ENCODE measurements around the gene HLA-DOA. TPM values are rescaled to one million over a fixed set of nuclear protein-coding genes. Genes with fewer than 3 reads are reported as not detected.

The HLA-DOA gene
- total and polyA plus RNA-seq, 2 of the 8 experiments (the other 6 are each of a cell fraction or from before 2014, with no cell fraction given) = 23.7 to 89.0 TPM

GRCh38 chr6:33049323-33050013 lies 40.1 kb upstream of the HLA-DOA start:
- TF ChIP-seq CTCF (IDR thresholded peaks at IDR 0.05; ENCODE audit: control extremely low read depth in 1 of 3, insufficient read depth in 1 of 3, low read depth in 1 of 3, low read length in 3 of 3) (peak; percentile 46 to 72 (median 56)), SIN3A (conservative IDR thresholded peaks at IDR 0.05 in 1 of 2, IDR thresholded peaks at IDR 0.05 in 1 of 2; ENCODE audit: low read depth in 1 of 2, low read length in 2 of 2) (no peak), SIRT6 (IDR thresholded peaks at IDR 0.05; ENCODE audit: low read length) (no peak), SAP30 (IDR thresholded peaks at IDR 0.05; ENCODE audit: insufficient read depth, insufficient replicate concordance, low read length) (no peak), RAD21 (IDR thresholded peaks at IDR 0.05 in 1 of 2, conservative IDR thresholded peaks at IDR 0.05 in 1 of 2; ENCODE audit: low read depth in 2 of 2, low read length in 2 of 2) (peak; percentile 20 to 23; a peak in 2 of 4 replicates)
- CTCF ChIA-PET (ENCODE audit: partially characterized antibody) = interaction anchor here (0.6 to 6.4 kb wide), 28 partner anchors 11 to 537 kb away, joined by 3 to 38 read pairs (median 5); partner anchors contain the start of gene HLA-DPA1
- Histone ChIP-seq H2BK5ac (ENCODE audit: low read depth, low read length) (no peak overlapping the region), H2BK15ac (ENCODE audit: low read length) (no peak overlapping the region), H2BK120ac (replicated peaks; ENCODE audit: low read depth, low read length) (no peak overlapping the region), H2AFZ (ENCODE audit: low read length) (0 out of 2 replicates have a peak overlapping the region, but pooled peaks have one; percentile 57), H4K20me1 (replicated peaks in 1 of 2; ENCODE audit: control insufficient read depth in 1 of 2, insufficient read depth in 2 of 2, low read length in 2 of 2) (no peaks in the 10 kb centered on the region), H4K8ac (ENCODE audit: extremely low read depth, insufficient read depth, low read length) (no peak overlapping the region), H3K18ac (ENCODE audit: extremely low read depth, low read length) (no peak overlapping the region), H3K4me3 (ENCODE audit: extremely low read depth in 1 of 4, insufficient read depth in 2 of 4, low read depth in 3 of 4, low read length in 4 of 4) (no peak overlapping the region), H3K4ac (replicated peaks; ENCODE audit: insufficient read length, low read depth, low read length) (no peak overlapping the region), H3K4me1 (replicated peaks in 1 of 4; ENCODE audit: control insufficient read depth in 3 of 4, insufficient read depth in 4 of 4, low read length in 3 of 4) (peaks cover 6 to 10% (median 7%) of the 10 kb centered on the region in 4 experiments; a peak in 4 of 7 replicates), H2BK20ac (ENCODE audit: low read length) (no peak overlapping the region), H3K14ac (ENCODE audit: insufficient read length) (no peak overlapping the region), H3K9me3 (ENCODE audit: insufficient read depth in 2 of 2, low read depth in 1 of 2, low read length in 1 of 2) (peaks cover 0 to 8% of the 10 kb centered on the region in 2 experiments; a peak in 2 of 4 replicates), H3K56ac (replicated peaks; ENCODE audit: insufficient read length, low read depth, low read length) (no peak overlapping the region), H3K23ac (ENCODE audit: insufficient read length) (no peak overlapping the region), H3K79me1 (ENCODE audit: low read depth, low read length) (no peaks in the 10 kb centered on the region), H3K4me2 (ENCODE audit: insufficient read depth in 1 of 2, low read depth in 2 of 2, low read length in 2 of 2) (no peak overlapping the region; a peak in 1 of 4 replicates), H3K79me2 (ENCODE audit: control insufficient read depth in 1 of 2, insufficient read depth in 2 of 2, low read length in 2 of 2) (no peaks in the 10 kb centered on the region), H3K9ac (replicated peaks in 1 of 4; ENCODE audit: extremely low read depth in 1 of 4, low read depth in 3 of 4, low read length in 3 of 4) (no peak overlapping the region), H4K91ac (replicated peaks; ENCODE audit: insufficient read length, low read length) (no peak overlapping the region), H4K5ac (ENCODE audit: insufficient read length, low read depth, low read length) (no peak overlapping the region), H2AK5ac (ENCODE audit: low read depth, low read length) (no peak overlapping the region), H2BK12ac (ENCODE audit: low read depth, low read length) (no peak overlapping the region), H3K36me3 (ENCODE audit: control insufficient read depth in 2 of 4, insufficient read depth in 4 of 4, low read length in 3 of 4) (no peaks in the 10 kb centered on the region), H3K27ac (ENCODE audit: low read depth, low read length) (no peak overlapping the region), H3K27me3 (replicated peaks in 1 of 4; ENCODE audit: control insufficient read depth in 3 of 4, extremely low read depth in 1 of 4, insufficient read depth in 3 of 4, low read length in 3 of 4) (no peaks in the 10 kb centered on the region), H3K23me2 (ENCODE audit: low read depth, low read length) (no peaks in the 10 kb centered on the region)
- DNase-seq (ENCODE audit: low read depth in 1 of 2, low spot score in 2 of 2) = no peak
- peak; percentile 88 for FAIRE-seq
- 85% methylated on average over 9 of the region's 9 CpGs; no CpG with 5 or more reads in 1 of the 2 experiments for WGBS, 2 experiments (ENCODE audit: extremely low coverage in 1 of 2, insufficient coverage in 1 of 2, insufficient read length in 1 of 2, insufficient replicate concordance in 2 of 2, low coverage in 1 of 2, low lambda C conversion rate in 2 of 2, missing lambda C conversion rate in 1 of 2)
- POLR2A ChIA-PET (ENCODE audit: partially characterized antibody) = interaction anchor here (1.0 kb wide), 1 partner anchor 13 kb away, joined by 3 read pairs; no protein-coding TSS in a partner anchor

All from H1 (cell line).